Measurements from ENCODE around the gene RTKN.

Gene RTKN

DNA sequence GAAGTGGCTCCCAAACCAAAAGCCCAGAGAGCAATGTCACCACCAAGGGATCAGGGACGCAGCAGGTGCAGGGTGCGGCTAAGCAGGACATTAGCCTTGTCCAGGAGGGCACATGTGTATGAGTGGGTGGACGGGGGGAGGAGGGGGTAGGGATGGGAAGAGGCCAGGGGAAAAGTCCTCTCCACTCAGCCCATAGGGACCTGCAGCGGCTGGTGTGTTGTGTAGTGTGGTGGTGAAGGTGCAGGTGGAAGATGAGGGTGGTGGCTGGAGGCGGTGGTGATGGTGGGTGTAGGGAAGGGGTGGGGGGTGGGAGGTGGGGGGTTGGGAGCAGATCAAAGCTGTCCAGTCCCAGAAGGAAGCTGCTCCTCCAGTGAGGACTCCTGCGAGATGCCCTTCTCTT, 24.0 kb downstream of the RTKN start:
- in situ Hi-C loops (cut with MboI; ENCODE audit: low sequenced_read_pairs): no loop called here

DNA sequence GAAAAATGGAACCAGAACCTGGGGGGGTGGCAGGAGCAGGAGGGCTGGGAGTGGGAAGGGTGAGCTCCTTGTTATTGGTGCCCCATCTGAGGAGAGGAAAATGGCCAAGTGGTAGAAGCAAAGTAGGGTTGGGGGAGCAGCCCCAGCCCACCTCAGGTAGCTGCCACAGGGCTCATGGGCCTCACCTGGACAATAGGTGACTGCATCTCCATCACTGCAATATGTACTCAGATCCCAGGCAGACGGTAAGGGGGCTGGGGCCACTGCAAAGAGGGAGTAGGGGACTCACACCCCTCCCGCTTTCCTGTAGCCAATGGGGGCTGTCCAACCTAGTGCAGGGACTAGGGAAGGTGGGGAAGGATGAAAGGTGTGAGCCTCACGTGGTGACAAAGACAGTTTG, 24.5 kb downstream of the RTKN start:
- in situ Hi-C loops (cut with MboI; ENCODE audit: low sequenced_read_pairs): no loop called here

DNA sequence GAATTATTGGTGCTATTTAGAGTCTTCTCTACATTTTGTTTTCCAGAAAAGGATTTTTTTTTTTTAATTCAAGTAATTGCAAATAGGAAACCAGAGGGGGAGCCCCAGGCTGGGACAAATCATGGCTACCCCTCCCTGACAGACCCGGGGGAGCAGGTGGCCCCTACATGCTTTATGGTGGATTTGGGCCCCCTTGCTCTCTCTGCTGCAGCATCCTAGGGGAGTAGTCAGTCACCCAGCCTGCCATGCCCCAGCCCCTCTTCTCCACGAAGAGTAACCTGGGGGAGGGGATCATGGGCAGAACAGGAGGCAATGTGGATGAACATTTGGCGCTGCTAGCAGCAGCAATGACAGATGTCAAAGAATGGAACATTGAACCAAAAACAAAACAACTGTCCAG, 25.0 kb downstream of the RTKN start:
- in situ Hi-C loops (cut with MboI; ENCODE audit: low sequenced_read_pairs): no loop called here

DNA sequence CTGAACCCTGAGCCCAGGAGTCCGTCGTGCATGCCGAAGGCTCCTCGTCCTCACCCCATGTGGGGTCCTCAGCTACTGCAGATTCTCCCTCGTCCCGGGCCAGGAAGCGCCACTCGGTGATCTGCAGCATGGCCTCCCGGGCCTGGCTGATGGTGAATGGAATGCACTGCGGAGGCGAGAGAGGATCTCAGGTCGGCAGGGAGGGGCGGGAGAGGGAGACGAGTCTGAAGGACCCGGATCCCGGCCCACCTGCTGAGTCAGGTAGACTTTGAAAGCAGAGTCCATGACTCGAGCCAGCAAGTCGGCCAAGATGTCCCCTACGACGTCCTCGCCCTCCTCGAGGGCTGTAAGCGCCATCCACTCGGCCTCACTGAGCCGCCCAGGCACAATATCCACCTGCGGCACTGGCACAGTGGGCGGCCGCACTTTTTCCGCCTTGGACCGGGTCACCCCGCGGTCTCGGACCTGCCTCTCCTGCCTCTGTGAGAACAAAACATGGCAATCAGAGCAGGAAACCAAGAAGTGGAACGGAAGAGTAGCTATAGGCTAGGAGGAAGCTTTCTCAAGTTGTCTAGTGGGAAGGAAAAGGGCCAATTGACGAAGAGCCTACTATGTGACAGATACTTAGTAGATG, 25.9 kb downstream of the RTKN start:
- in situ Hi-C loops (cut with MboI; ENCODE audit: low sequenced_read_pairs): no loop called here

DNA sequence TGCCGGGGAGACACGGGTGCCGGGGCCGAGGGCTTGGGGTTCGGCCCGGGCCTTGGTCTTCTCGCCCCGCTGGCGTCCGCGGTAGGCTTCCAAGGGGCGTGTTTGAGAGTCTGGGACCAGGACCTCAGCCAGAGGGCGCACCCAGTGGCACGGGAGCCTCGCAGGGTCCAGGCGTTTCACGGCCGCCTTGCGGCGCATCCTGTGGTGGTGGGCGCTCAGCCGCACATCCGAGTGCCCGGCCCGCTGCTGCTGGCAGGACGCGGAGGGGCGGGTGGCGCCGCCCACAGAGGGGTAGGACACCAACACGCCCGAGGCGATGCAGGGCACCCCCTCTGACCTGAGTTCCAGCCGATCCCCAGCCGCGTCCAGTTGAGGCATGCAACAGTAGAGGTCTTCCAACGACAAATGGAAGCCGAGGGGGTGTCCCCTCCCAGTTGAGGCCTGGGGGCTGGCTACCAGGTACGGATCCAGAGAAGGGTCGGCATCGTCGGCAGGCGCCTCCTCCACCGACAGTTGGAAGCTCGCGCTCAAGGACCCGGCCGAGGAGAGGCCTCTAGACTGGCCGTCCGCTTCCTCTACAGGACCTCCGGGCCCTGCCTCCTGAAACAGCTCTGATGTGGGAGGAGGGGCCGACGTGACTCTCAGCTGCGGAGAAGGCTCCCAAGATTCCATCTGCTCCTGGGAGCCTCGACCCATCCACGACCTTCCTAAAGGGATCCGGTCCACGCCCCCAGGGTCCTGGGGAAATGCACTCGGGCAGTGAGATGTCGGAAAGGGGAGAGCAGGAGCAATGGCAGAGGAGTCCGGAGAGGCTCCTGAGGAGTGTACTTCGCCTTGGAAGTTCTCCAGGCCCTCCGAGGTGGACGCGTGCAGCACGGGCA, 26.6 kb downstream of the RTKN start:
- in situ Hi-C loops (cut with MboI; ENCODE audit: low sequenced_read_pairs): no loop called here

DNA sequence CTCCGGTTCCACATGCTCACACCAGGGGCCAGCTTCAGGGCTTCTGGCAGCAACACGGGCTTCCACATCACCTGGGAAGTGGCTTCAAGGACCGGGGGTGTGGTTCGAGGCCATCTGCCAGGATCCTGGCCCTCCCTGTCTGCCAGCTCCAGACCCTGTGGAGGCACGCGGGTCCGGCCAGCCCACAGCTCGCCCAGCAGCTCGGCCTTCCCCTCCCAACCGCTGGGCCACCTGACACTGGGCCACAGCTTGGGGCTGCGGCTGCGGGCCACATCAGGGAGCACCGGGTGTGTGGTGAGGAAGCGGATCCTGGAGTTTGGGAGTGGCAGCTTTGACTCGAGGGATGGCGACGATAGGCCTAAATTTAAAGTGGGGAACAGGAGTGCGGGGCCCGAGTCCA, 27.3 kb downstream of the RTKN start:
- in situ Hi-C loops (cut with MboI; ENCODE audit: low sequenced_read_pairs): no loop called here

DNA sequence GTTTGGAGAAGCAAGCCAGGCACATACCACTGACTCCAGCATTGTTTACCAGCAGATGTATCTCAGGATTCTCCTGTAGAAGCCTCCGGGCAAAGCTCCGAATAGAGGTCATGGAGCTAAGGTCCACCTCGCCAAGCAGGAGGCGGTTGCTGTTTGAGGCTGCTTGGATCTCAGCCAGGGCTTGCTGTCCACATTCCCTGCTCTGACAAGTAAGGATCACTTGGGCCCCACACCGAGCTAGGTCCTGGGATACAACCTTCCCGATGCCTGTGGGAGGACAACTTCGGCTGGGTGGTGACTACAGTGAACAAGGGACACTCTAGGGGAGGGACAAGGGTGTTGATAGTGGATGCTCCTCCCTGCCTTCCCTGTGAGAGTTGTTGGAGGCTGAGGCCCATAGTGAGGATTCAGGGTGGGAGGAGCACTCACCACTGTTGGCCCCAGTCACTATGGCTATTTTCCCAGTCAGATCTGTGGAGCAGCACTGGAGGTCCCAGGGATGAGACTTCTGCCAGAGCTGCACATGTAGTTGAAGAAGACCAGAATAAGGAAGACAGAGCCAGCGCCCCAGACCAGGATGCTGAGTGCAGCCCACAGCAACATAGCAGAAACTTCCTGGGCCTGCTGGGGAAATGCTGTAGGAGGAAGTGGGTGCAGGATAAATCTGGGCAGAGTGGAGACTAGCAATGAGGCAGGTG, 28.6 kb downstream of the RTKN start:
- in situ Hi-C loops (cut with MboI; ENCODE audit: low sequenced_read_pairs): no loop called here

DNA sequence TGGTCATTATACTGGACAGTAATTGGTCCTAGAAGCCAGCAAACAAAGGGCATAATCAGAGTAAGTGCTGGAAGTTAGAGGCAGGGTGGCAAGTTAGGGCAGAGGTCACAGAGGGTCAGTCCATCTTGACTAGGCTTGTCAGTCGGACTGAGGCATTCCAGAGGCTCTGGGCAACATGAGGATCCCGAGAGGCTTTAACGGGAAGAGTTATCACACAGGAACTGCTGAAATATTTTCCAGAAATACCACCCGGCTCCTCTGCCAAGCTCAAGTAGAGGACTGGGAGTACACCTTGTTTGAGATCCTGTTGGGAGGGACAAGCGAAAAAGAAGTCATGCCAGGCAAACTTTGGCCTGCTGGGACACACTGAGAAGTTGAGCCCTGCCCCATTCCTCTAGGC, 34.1 kb downstream of the RTKN start:
- in situ Hi-C loops (cut with MboI; ENCODE audit: low sequenced_read_pairs): no loop called here

DNA sequence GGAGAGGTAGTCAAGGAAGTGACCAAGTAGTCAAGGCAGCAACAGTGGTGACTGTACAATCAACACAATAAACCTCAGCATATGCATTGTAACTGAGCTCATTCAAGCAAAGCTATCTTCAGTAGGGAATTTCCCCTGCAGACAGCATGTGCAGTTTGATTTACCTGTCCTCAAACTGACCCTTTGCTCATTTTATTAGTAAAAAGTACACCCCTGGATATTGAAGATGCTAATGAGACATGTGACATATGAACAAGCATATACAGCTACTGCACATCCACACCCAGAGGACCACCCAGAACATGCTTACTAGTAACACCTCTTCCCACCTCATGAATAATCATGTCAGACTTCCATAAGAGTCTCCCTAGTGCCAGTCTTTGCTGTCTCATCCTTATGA, 35.7 kb downstream of the RTKN start:
- in situ Hi-C loops (cut with MboI; ENCODE audit: low sequenced_read_pairs): no loop called here

DNA sequence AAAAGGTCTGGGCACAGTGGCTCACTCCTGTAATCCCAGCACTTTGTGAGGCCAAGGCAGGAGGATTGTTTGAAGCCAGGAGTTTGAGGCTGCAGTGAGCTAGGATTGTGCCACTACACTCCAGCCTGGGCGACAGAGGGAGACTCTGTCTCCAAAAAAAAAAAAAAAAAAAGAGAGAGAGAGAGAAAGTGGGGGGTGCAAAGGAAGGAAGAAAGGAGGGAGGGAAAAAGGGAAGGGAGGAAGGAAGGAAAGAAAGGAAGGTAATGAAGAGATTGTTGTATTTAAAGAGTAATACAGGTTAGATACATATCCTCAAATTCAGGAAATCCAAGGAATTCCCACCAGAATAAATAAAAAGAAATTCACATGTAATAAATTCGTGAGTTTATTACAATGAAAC, 39.8 kb downstream of the RTKN start:
- in situ Hi-C loops (cut with MboI; ENCODE audit: low sequenced_read_pairs): no loop called here

DNA sequence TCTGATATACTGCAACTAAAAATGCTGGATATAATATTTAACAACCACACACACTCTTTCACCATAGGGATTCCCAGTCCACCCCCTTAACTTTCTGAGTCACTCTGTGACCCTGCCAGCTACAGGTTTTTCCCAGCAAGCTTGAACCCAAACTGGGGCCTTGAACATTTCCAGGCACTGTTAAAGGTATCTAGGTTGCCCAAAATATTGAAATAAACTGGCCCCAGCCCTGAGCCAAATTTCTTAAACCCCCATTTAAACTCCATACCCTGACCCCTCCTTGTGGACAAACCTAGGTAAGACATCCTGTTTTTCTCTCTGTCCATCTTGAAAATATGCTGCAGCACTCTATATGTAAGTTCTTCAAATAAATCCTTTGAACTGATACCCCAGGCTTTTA, 42.0 kb downstream of the RTKN start:
- in situ Hi-C loops (cut with MboI; ENCODE audit: low sequenced_read_pairs): no loop called here

DNA sequence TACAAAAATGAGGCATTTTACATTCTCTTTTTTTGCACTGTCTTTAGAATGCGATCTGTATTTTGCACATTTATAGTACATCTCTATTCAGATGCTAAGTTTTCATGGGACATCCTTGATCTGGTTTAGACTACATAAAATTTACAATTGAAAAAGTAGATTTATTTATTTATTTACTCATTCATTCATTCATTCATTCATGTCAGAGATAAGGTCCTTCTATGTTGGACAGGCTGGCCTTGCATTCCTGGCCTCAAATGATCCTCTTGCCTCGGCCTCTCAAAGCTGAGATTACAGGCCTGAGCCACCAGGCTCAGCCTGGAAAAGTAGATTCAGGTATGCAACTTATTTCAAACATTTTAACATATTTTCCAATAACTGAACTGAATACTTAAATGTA, 45.6 kb downstream of the RTKN start:
- in situ Hi-C loops (cut with MboI; ENCODE audit: low sequenced_read_pairs): no loop called here

DNA sequence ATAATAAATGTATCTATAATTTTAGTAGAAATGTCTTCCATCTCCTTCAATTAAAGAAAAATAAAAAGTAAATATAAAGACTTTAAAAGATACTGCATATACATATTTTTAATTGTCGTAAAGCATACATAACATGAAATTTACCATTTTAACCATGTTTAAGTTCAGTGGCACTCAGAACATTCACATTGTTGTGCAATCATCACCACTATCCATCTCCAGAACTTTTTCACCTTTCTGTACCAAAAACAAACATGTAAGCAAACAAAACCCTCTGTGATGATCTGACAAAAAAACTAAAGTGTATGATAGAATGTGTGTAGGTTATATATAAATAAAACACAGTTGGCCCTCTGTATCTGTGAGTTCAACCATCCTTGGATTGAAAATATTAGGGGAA, 48.2 kb downstream of the RTKN start:
- in situ Hi-C loops (cut with MboI; ENCODE audit: low sequenced_read_pairs): no loop called here

DNA sequence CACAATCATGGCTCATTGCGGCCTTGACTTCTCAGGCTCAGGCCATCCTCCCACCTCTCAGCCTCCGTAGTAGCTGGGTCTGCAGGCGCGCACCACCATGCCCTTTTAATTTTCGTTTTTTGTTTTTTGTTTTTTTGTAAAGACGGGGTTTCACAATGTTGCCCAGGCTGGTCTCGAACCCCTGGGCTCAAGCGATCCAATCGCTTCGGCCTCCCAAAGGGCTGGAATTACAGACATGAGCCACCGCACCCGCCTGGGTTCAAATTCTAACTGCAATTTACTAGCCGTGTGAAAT, 49.3 kb downstream of the RTKN start:
- in situ Hi-C loops (cut with MboI; ENCODE audit: low sequenced_read_pairs): no loop called here

DNA sequence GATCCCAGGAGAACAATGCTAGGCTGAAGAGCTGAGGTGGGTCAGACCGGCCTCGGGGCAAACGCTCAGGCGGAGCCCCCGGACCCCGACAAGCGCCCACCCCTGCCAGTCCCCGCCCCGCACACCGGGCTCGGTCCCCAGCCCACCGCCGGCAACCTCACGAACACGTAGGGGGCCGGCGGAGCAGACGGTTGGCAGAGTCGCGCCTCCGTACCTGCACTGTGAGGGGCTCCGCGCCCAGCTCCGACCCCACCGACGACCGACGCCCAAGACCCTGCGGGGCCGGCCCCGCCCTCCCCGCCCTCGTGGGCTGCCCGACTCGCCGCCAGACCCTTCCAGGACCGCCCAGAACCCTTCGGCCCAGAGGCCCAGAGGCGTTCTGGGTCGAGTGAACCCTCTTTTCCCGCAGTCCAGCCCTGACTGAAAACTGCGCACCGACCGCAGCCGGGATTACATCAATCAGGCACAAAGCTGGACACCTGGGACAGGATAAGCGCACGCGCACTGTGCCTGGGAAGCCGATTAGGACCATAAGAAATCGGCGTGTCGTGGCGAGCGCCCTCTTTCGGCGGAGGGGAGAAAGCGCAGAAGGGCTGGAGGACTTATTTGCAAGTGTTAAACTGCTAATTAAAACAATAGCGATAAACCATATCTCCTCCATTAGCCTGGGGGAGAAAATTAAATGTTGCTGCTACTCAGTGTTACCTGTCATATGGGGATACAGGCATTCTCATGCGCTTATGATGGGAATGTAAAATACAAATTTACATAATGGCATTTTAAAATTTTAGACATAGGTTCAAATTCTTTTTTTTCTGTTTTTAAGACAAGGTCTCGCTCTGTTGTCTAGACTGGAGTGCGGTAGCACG, 49.9 kb downstream of the RTKN start:
- in situ Hi-C loops (cut with MboI; ENCODE audit: low sequenced_read_pairs): no loop called here

DNA sequence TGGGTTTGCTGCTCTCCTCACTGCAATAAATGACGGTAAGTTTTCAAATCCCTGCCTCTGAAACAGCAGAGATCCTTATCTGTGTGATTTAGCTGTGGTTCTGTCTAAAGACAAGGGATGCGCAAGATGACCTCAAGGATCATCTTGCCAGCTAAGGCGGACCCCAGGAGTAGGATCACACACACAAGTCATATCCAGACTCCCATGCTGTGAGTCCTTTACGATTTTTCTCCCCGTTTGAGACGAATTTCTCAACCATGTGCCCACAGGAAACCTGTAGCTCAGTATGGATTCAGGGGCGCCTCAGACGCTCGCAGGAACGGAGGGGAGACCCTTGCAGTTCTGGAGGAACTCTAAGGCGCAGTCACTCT, 50.5 kb downstream of the RTKN start:
- in situ Hi-C loops (cut with MboI; ENCODE audit: low sequenced_read_pairs): no loop called here

DNA sequence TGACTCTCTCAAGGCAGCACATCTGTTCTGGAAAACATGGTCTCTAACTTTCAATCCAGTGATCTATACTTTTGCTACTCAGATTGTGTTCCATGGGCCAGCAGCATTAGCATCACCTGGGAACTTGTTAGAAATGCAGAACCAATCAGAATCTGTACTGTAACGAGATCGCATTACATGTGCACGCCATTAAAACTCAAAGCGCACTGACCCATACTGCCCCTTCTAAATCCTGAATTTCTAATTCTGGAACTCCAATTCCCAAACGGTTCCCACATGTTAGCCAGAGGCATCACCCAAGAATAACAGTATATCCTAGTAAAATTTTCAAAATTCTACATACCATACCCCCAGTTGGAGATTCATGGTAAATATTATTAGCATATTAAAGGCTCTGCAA, 51.1 kb downstream of the RTKN start:
- in situ Hi-C loops (cut with MboI; ENCODE audit: low sequenced_read_pairs): no loop called here

DNA sequence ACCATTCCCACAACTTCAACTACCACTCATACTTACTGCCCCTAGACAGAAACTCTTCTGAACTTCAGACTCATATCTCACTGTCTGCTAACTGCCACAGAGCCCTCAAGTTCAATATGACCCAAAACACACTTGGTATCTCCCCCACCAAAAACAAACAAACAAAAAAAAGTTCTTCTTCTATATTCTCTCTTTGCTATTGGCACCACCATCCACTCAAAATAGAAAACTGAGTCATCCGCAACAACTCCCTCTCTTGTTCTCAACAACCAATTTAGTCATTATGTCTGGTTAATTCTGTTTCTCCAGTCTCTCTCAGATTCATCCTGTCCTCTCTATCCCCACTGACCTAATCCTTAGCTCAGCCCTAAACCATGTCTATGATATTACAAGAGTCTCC, 54.4 kb downstream of the RTKN start:
- in situ Hi-C loops (cut with MboI; ENCODE audit: low sequenced_read_pairs): no loop called here

DNA sequence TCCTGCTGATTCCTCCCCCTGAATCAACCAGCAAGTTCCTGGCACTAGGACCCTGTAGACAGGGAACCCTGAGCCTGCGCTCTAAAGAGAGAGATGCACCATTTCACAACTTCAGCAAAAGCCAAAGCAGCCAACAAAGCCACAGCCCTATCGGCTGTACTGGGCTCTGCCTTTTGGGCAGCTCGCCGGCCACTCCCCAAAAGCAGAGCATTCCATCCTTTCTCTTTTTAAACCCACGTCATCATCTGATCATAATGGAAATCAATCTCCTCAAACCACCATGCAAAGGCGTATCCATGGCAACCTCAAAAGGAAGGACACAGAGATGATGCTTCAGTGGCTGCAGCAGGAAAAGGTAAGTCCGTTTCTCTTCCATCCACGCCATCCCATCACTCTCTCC, 56.3 kb downstream of the RTKN start:
- in situ Hi-C loops (cut with MboI; ENCODE audit: low sequenced_read_pairs): no loop called here

DNA sequence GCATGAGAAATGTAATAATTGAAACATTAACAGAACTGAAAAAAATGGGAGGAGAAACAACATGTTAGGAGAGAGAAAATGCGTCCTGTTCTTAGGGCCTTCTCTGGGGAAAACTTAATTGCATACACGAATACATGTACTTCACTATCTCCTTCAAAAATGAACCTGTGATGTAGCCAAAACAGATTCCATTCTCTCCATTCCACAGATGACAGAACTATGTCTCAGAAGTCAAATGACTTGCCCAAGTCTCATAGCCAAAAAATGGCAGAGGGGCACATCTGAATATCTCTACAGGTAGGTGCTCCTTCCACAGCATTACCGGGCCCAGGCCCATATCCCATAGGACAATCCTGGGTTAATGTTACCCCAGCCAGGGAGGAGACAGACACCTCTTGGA, 57.7 kb downstream of the RTKN start:
- in situ Hi-C loops (cut with MboI; ENCODE audit: low sequenced_read_pairs): no loop called here

DNA sequence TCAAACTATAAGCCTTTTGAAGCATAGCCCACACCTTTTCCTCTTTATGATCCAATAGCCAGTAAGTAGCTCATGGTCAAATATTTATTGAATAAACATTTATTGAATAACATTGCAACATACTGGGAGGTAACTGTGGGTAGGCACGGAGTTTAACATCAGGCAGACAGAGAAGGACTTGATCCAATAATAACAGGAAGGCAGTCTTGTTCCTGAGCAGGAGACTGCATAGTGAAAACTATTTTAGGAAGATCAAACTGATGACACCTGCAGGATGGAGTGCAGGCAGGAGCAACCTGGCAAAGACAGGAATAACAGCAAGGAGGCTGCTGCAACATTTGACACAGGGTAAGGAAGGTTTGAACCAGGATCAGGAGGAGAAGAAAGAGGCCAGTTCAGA, 58.5 kb downstream of the RTKN start:
- in situ Hi-C loops (cut with MboI; ENCODE audit: low sequenced_read_pairs): no loop called here

Data from HL-60/S4 treated with phorbol 12-myristate 13-acetate at 8.2 ng/mL for 4 days and 3 days (cell line).